SK-N-SH treated with all-trans-retinoic acid at 6 μM for 48 hours (cell line): ENCODE data around the gene KIF1A.

Source experiments
- ATAC-seq: fragments of 200-7000 bp; cut with Tn5 transposase; 3 replicates; pipeline ENCODE4 v1.9.1; 2020; ENCODE audit warnings: mild to moderate bottlenecking, moderate library complexity
- ARNTL ChIP-seq: fragments of 450-650 bp; formaldehyde crosslinking; IDR thresholded peaks from 2 replicates; pipeline ENCODE4 v1.5.0; 2020; ENCODE audit warnings: low read depth, mild to moderate bottlenecking, moderate library complexity, borderline replicate concordance
- BACH2 ChIP-seq: fragments of 250-450 bp; sonication (Bioruptor Pico); IDR thresholded peaks from 2 replicates; pipeline ENCODE4 v1.9.0; 2021; ENCODE audit warnings: mild to moderate bottlenecking, borderline replicate concordance
- CREB5 ChIP-seq: fragments of 250-450 bp; sonication (Bioruptor Pico); IDR thresholded peaks from 2 replicates; pipeline ENCODE4 v1.5.1; 2020; ENCODE audit warnings: low read depth, mild to moderate bottlenecking, moderate library complexity
- CSDC2 ChIP-seq: fragments of 250-450 bp; sonication (Bioruptor Pico); IDR thresholded peaks from 2 replicates; pipeline ENCODE4 v1.5.0; 2020; ENCODE audit warnings: mild to moderate bottlenecking, moderate library complexity
- CSRNP3 ChIP-seq: fragments of 250-450 bp; sonication (Bioruptor Pico); IDR thresholded peaks from 2 replicates; pipeline ENCODE4 v1.5.1; 2021; ENCODE audit warnings: mild to moderate bottlenecking, moderate library complexity
- ESRRG ChIP-seq: fragments of 250-450 bp; sonication (Bioruptor Pico); IDR thresholded peaks from 2 replicates; pipeline ENCODE4 v1.6.1; 2021; ENCODE audit warnings: mild to moderate bottlenecking
- GLIS3 ChIP-seq: fragments of 250-450 bp; sonication (Bioruptor Pico); IDR thresholded peaks from 2 replicates; pipeline ENCODE4 v1.5.0; 2020; ENCODE audit warnings: mild to moderate bottlenecking, moderate library complexity
- ISL1 ChIP-seq: fragments of 250-450 bp; sonication (Bioruptor Pico); IDR thresholded peaks from 2 replicates; pipeline ENCODE4 v2.1.2; 2022; ENCODE audit warnings: mild to moderate bottlenecking, moderate library complexity
- OSR1 ChIP-seq: fragments of 250-450 bp; sonication (Bioruptor Pico); IDR thresholded peaks from 2 replicates; pipeline ENCODE4 v1.8.0; 2022; ENCODE audit warnings: moderate library complexity, mild to moderate bottlenecking, inconsistent platforms
- PATZ1 ChIP-seq: fragments of 250-450 bp; sonication (Bioruptor Pico); IDR thresholded peaks from 2 replicates; pipeline ENCODE4 v1.8.0; 2020; ENCODE audit warnings: mild to moderate bottlenecking, moderate library complexity, borderline replicate concordance
- POU6F1 ChIP-seq: fragments of 250-450 bp; sonication (Bioruptor Pico); IDR thresholded peaks from 2 replicates; pipeline ENCODE4 v1.8.0; 2021; ENCODE audit warnings: low read depth, mild to moderate bottlenecking, moderate library complexity, borderline replicate concordance
- PPARA ChIP-seq: fragments of 250-450 bp; sonication (Bioruptor Pico); IDR thresholded peaks from 2 replicates; pipeline ENCODE4 v1.5.0; 2020; ENCODE audit warnings: mild to moderate bottlenecking, borderline replicate concordance
- RARB ChIP-seq: fragments of 250-450 bp; sonication (Bioruptor Pico); IDR thresholded peaks from 2 replicates; pipeline ENCODE4 v1.8.0; 2021; ENCODE audit warnings: mild to moderate bottlenecking, moderate library complexity
- SNAI2 ChIP-seq: fragments of 250-450 bp; sonication (Bioruptor Pico); IDR thresholded peaks from 2 replicates; pipeline ENCODE4 v1.5.0; 2020; ENCODE audit warnings: mild to moderate bottlenecking, moderate library complexity
- TOX ChIP-seq: fragments of 250-450 bp; sonication (Bioruptor Pico); IDR thresholded peaks from 2 replicates; pipeline ENCODE4 v1.8.0; 2021; ENCODE audit warnings: mild to moderate bottlenecking, moderate library complexity, borderline replicate concordance
- ZC3H10 ChIP-seq: fragments of 250-450 bp; sonication (Bioruptor Pico); IDR thresholded peaks from 2 replicates; pipeline ENCODE4 v1.5.1; 2021; ENCODE audit warnings: mild to moderate bottlenecking, moderate library complexity
- ZFP3 ChIP-seq: fragments of 250-450 bp; sonication (Bioruptor Pico); IDR thresholded peaks from 2 replicates; pipeline ENCODE4 v1.5.0; 2020; ENCODE audit warnings: mild to moderate bottlenecking, moderate library complexity
- ZFP30 ChIP-seq: fragments of 450-650 bp; formaldehyde crosslinking; IDR thresholded peaks from 2 replicates; pipeline ENCODE4 v1.5.0; 2022; ENCODE audit warnings: mild to moderate bottlenecking, moderate library complexity
- ZNF565 ChIP-seq: fragments of 450-650 bp; formaldehyde crosslinking; conservative IDR thresholded peaks from 2 replicates; pipeline ENCODE4 v1.5.0; 2020; ENCODE audit warnings: low read depth, mild to moderate bottlenecking, moderate library complexity
- ZNF70 ChIP-seq: fragments of 450-650 bp; formaldehyde crosslinking; IDR thresholded peaks from 2 replicates; pipeline ENCODE4 v1.5.0; 2020; ENCODE audit warnings: mild to moderate bottlenecking, moderate library complexity
- ZNF8 ChIP-seq: fragments of 450-650 bp; formaldehyde crosslinking; IDR thresholded peaks from 2 replicates; pipeline ENCODE4 v1.5.0; 2020; ENCODE audit warnings: mild to moderate bottlenecking, moderate library complexity

KIF1A gene

GRCh38 chr2:240839152-240840143, 19.4 kb upstream of the KIF1A start:
- TF ChIP-seq PPARA (CRISPR knock-in tag) (no peak), GLIS3 (CRISPR knock-in tag) (no peak), CREB5 (no peak), ZNF8 (CRISPR knock-in tag) (no peak), ZNF70 (CRISPR knock-in tag) (no peak), CSDC2 (no peak), ZFP3 (no peak), POU6F1 (no peak), ZFP30 (no peak), BACH2 (no peak), RARB (CRISPR knock-in tag) (no peak), OSR1 (CRISPR knock-in tag) (no peak), ISL1 (CRISPR knock-in tag) (no peak), SNAI2 (CRISPR knock-in tag) (no peak), ZNF565 (no peak), TOX (CRISPR knock-in tag) (no peak), ARNTL (CRISPR knock-in tag) (no peak)
- ATAC-seq = no peak

GRCh38 chr2:240837621-240838020, 17.6 kb upstream of the KIF1A start:
- no peak for TF ChIP-seq ZNF70 (CRISPR knock-in tag)
- ATAC-seq = no peak

- ATAC-seq = no peak
- TF ChIP-seq ZNF8 (CRISPR knock-in tag) (no peak), OSR1 (CRISPR knock-in tag) (no peak), SNAI2 (CRISPR knock-in tag) (no peak), ZC3H10 (CRISPR knock-in tag) (no peak), ZNF70 (CRISPR knock-in tag) (no peak), ZFP30 (no peak), CSDC2 (no peak), CSRNP3 (CRISPR knock-in tag) (no peak), PATZ1 (CRISPR knock-in tag) (no peak)
- TF ChIP-seq, all 23 proteins: peak for 0
Measured at GRCh38 chr2:240836781-240837467, 16.9 kb upstream of the KIF1A start.

- no peak for TF ChIP-seq CSDC2
- no peak for TF ChIP-seq BACH2
- no peak for TF ChIP-seq TOX (CRISPR knock-in tag)
- no peak for TF ChIP-seq ESRRG
- ATAC-seq = no peak
Measured at GRCh38 chr2:240835528-240835927, 15.5 kb upstream of the KIF1A start.
